OCI-LY1 (cell line): Measurements from ENCODE around the gene MTMR3.

Experiments used
- H2AFZ ChIP-seq: fragments of 200-600 bp; sonication (generic), shearing (Covaris generic); 2 replicates; pipeline ENCODE4 v1.6.0; 2014; ENCODE audit warnings: antibody characterized with exemption, mild to moderate bottlenecking, low read length
- H3F3A ChIP-seq: fragments of 200-600 bp; sonication (generic), shearing (Covaris generic); 2 replicates; pipeline ENCODE4 v1.6.0; 2014; ENCODE audit warnings: mild to moderate bottlenecking, antibody characterized with exemption, low read length, moderate library complexity; ENCODE audit not compliant: insufficient read depth
- H3K27ac ChIP-seq: fragments of 200-600 bp; sonication (generic); 2 replicates; pipeline ENCODE4 v1.5.1; 2014; ENCODE audit warnings: low read length, mixed run types, mild to moderate bottlenecking, low read depth; ENCODE audit not compliant: poor library complexity, severe bottlenecking
- H3K27me3 ChIP-seq: fragments of 200-600 bp; sonication (generic); 2 replicates; pipeline ENCODE4 v1.6.0; 2014; ENCODE audit warnings: antibody characterized with exemption, mild to moderate bottlenecking, low read length, moderate library complexity; ENCODE audit not compliant: insufficient read depth
- H3K36me3 ChIP-seq: fragments of 200-600 bp; sonication (generic); 2 replicates; pipeline ENCODE4 v1.6.1; 2014; ENCODE audit warnings: mild to moderate bottlenecking, antibody characterized with exemption, low read length, moderate library complexity, mixed read lengths; ENCODE audit not compliant: insufficient read depth
- H3K4me1 ChIP-seq: fragments of 200-600 bp; sonication (generic); 2 replicates; pipeline ENCODE4 v1.5.1; 2014; ENCODE audit warnings: mild to moderate bottlenecking, low read length, moderate library complexity; ENCODE audit not compliant: insufficient read depth, severe bottlenecking
- H3K4me2 ChIP-seq: fragments of 200-600 bp; sonication (generic), shearing (Covaris generic); 2 replicates; pipeline ENCODE4 v1.6.1; 2014; ENCODE audit warnings: low read length
- H3K4me3 ChIP-seq: fragments of 200-600 bp; sonication (generic); 2 replicates; pipeline ENCODE4 v1.5.1; 2014; ENCODE audit warnings: low read length, low read depth, mild to moderate bottlenecking, mixed read lengths; ENCODE audit not compliant: poor library complexity, severe bottlenecking
- H3K79me2 ChIP-seq: fragments of 200-600 bp; shearing (Covaris generic); 2 replicates; pipeline ENCODE4 v1.6.1; 2016; ENCODE audit warnings: mixed run types, low read length, mixed read lengths; ENCODE audit not compliant: insufficient read depth
- H3K9ac ChIP-seq: fragments of 200-600 bp; sonication (generic), shearing (Covaris generic); 2 replicates; pipeline ENCODE4 v1.6.1; 2014; ENCODE audit warnings: mild to moderate bottlenecking, low read length, mixed read lengths
- H3K9me2 ChIP-seq: fragments of 200-600 bp; sonication (generic), shearing (Covaris generic); 2 replicates; pipeline ENCODE4 v1.6.1; 2014; ENCODE audit warnings: low read depth, mild to moderate bottlenecking, low read length, mixed read lengths
- H3K9me3 ChIP-seq: fragments of 200-600 bp; shearing (Covaris generic); 2 replicates; pipeline ENCODE4 v1.6.1; 2014; ENCODE audit warnings: low read length, mixed read lengths
- H4K20me1 ChIP-seq: fragments of 200-600 bp; sonication (generic), shearing (Covaris generic); 2 replicates; pipeline ENCODE4 v1.6.0; 2016; ENCODE audit warnings: mild to moderate bottlenecking, low read length; ENCODE audit not compliant: insufficient read depth
- EZH2 ChIP-seq: fragments of 200-600 bp; sonication (generic), shearing (Covaris generic); IDR thresholded peaks from 2 replicates; pipeline ENCODE4 v1.8.0; 2017; ENCODE audit warnings: borderline replicate concordance, mixed run types, mild to moderate bottlenecking, antibody characterized with exemption, low read length, moderate library complexity, mixed read lengths
- TF ChIP-seq, protein P1 (sequence below): fragments of 200-600 bp; sonication (generic), shearing (Covaris generic); IDR thresholded peaks from 2 replicates; pipeline ENCODE4 v1.5.1; 2017; ENCODE audit warnings: mild to moderate bottlenecking, antibody characterized with exemption, low read length, moderate library complexity, mixed read lengths

Gene MTMR3

DNA sequence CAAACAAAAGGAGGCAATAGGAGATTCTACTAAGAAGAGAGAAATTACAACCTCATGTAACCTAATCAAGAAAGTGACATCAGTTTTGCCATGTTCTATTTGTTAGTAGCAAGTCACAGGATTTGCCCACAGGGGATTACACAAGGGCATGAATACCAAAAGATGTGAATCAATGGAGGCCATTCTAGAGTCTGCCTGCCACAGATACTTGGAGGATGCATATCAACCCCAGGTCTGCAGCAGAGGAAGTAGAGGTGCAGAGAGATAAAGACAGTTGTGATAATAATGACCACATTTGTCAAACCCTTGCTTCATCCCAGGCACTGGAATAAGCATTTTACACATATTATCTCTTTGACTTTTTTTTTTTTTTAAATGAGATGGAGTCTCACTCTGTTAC is 42.5 kb upstream of the MTMR3 start:
- Histone ChIP-seq H4K20me1 (no peaks in the 10 kb centered on the region), H3K36me3 (peaks cover 6% of the 10 kb centered on the region; the same call in 1 of the 2 replicates), H3K9ac (no peak overlapping the region), H3K27ac (no peak overlapping the region), H3K4me3 (no peak overlapping the region), H3K4me2 (no peak overlapping the region), H3K79me2 (peaks cover 10% of the 10 kb centered on the region), H3K9me3 (no peaks in the 10 kb centered on the region), H3K4me1 (peaks cover 22% of the 10 kb centered on the region), H3K27me3 (no peaks in the 10 kb centered on the region), H3K9me2 (no peaks in the 10 kb centered on the region), H2AFZ (no peak overlapping the region), H3F3A (no peaks in the 10 kb centered on the region)
- no peak for TF ChIP-seq EZH2
- TF ChIP-seq, protein P1, sequence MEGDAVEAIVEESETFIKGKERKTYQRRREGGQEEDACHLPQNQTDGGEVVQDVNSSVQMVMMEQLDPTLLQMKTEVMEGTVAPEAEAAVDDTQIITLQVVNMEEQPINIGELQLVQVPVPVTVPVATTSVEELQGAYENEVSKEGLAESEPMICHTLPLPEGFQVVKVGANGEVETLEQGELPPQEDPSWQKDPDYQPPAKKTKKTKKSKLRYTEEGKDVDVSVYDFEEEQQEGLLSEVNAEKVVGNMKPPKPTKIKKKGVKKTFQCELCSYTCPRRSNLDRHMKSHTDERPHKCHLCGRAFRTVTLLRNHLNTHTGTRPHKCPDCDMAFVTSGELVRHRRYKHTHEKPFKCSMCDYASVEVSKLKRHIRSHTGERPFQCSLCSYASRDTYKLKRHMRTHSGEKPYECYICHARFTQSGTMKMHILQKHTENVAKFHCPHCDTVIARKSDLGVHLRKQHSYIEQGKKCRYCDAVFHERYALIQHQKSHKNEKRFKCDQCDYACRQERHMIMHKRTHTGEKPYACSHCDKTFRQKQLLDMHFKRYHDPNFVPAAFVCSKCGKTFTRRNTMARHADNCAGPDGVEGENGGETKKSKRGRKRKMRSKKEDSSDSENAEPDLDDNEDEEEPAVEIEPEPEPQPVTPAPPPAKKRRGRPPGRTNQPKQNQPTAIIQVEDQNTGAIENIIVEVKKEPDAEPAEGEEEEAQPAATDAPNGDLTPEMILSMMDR: no peak

DNA sequence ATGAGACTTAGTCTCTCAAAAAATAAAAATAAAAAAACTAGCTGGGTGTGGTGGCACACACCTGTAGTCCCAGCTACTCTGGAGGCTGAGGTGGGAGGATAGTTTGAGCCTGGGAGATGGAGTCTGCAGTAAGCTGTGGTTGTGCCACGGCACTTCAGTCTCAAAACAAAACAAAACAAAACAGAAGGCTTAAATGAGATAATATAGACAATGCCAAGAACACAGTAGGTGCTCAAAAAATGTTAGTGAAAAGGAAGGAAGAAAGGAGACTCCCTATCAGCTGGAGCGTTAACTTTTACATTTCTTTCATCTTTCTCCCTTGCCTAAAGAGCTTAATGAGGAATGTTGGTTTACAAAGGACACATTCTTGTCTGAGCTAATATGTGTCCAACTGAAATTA is 40.8 kb upstream of the MTMR3 start:
- H3K4me2 ChIP-seq: no peak overlapping the region
- H3K4me3 ChIP-seq: no peak overlapping the region
- no peaks in the 10 kb centered on the region; the same call in 1 of the 2 replicates for H3K36me3 ChIP-seq
- H3F3A ChIP-seq: no peaks in the 10 kb centered on the region
- H3K79me2 ChIP-seq: peaks cover 6% of the 10 kb centered on the region
- peaks cover 11% of the 10 kb centered on the region for H3K4me1 ChIP-seq
- H3K27ac ChIP-seq: no peak overlapping the region
- H3K9ac ChIP-seq: no peak overlapping the region
- H3K9me2 ChIP-seq: no peaks in the 10 kb centered on the region
- no peaks in the 10 kb centered on the region for H3K27me3 ChIP-seq
- TF ChIP-seq EZH2: no peak
- TF ChIP-seq, protein P1: no peak
- H4K20me1 ChIP-seq: no peaks in the 10 kb centered on the region
- no peak overlapping the region for H2AFZ ChIP-seq
- no peaks in the 10 kb centered on the region; the same call in 1 of the 2 replicates for H3K9me3 ChIP-seq

- Histone ChIP-seq H3K4me1 (peaks cover 6% of the 10 kb centered on the region), H3K4me2 (no peak overlapping the region), H3K79me2 (peaks cover under 1% of the 10 kb centered on the region), H3K9ac (no peak overlapping the region), H3K36me3 (no peaks in the 10 kb centered on the region; the same call in 1 of the 2 replicates), H3K9me2 (no peaks in the 10 kb centered on the region), H3K4me3 (no peak overlapping the region), H3K9me3 (no peaks in the 10 kb centered on the region; the same call in 1 of the 2 replicates), H3F3A (no peaks in the 10 kb centered on the region), H3K27me3 (no peaks in the 10 kb centered on the region), H2AFZ (no peak overlapping the region), H4K20me1 (no peaks in the 10 kb centered on the region), H3K27ac (no peak overlapping the region)
- TF ChIP-seq, protein P1: no peak
- TF ChIP-seq EZH2: no peak
Measured at GRCh38 chr22:29842740-29843139, 40.2 kb upstream of the MTMR3 start.
